Effector CD8-positive, alpha-beta T cell (primary cell): ENCODE measurements around the gene SLC7A8.
"Not testable (repeated sequence)": the region's sequence is repeated elsewhere in the genome, so short reads cannot be mapped to it uniquely, and the experiment has no call there.

Experiments
- DNase-seq: peaks from one replicate; lab custom pipeline; 2025; lab: John Stamatoyannopoulos, UW
- total RNA-seq, 4 experiments: gene quantifications; one replicate each; lab custom pipeline; 2026; lab: John Stamatoyannopoulos, UW

The SLC7A8 gene
- 0.10 to 0.72 (median 0.24) reads per million in 4 experiments for total RNA-seq

GRCh38 chr14:23183479-23183878 lies at the start of gene SLC7A8:
Gene SLC7A8, minus strand, starts transcription at chr14:23183660. Its CDS starts 746 bp downstream, at chr14:23182914.
- DNase-seq = peak; percentile 34

GRCh38 chr14:23232241-23232808 lies 48.9 kb upstream of the SLC7A8 start:
- not testable (repeated sequence) for DNase-seq

GRCh38 chr14:23228812-23229211 lies 45.4 kb upstream of the SLC7A8 start:
- no peak for DNase-seq

- DNase-seq = no peak
Measured at GRCh38 chr14:23227566-23227965, 44.1 kb upstream of the SLC7A8 start.

GRCh38 chr14:23224958-23225357 lies 41.5 kb upstream of the SLC7A8 start:
- DNase-seq = not testable (repeated sequence)

GRCh38 chr14:23219075-23219474 lies 35.6 kb upstream of the SLC7A8 start:
- DNase-seq = no peak

- no peak for DNase-seq
Measured at GRCh38 chr14:23217032-23218020, 33.9 kb upstream of the SLC7A8 start.

GRCh38 chr14:23215421-23215820 lies 32.0 kb upstream of the SLC7A8 start:
- DNase-seq = no peak

GRCh38 chr14:23209651-23210423 lies 26.4 kb upstream of the SLC7A8 start:
- no peak for DNase-seq

GRCh38 chr14:23208324-23208723 lies 24.9 kb upstream of the SLC7A8 start:
- DNase-seq = no peak

GRCh38 chr14:23207146-23207540 lies 23.7 kb upstream of the SLC7A8 start:
- DNase-seq = no peak

- DNase-seq = no peak
Measured at GRCh38 chr14:23206422-23207145, 23.1 kb upstream of the SLC7A8 start.

GRCh38 chr14:23202001-23202400 lies 18.5 kb upstream of the SLC7A8 start:
- DNase-seq = no peak

GRCh38 chr14:23199141-23199540 lies 15.7 kb upstream of the SLC7A8 start:
- not testable (repeated sequence) for DNase-seq

- DNase-seq = not testable (repeated sequence)
Measured at GRCh38 chr14:23196487-23196886, 13.0 kb upstream of the SLC7A8 start.

GRCh38 chr14:23195552-23196101 lies 12.2 kb upstream of the SLC7A8 start:
- DNase-seq = no peak

GRCh38 chr14:23193432-23193831 lies 10.0 kb upstream of the SLC7A8 start:
- DNase-seq = no peak

- DNase-seq = no peak
Measured at GRCh38 chr14:23187925-23188324, 4.5 kb upstream of the SLC7A8 start.

- no peak for DNase-seq
Measured at GRCh38 chr14:23186913-23187654, 3.6 kb upstream of the SLC7A8 start.

GRCh38 chr14:23185063-23185462 lies 1.6 kb upstream of the SLC7A8 start:
- no peak for DNase-seq

GRCh38 chr14:23183158-23183470 lies 346 bp downstream of the SLC7A8 start:
- no peak for DNase-seq
